ENCODE data around the gene IL15. TPM values are rescaled to one million over a fixed set of nuclear protein-coding genes. Genes with fewer than 3 reads are reported as not detected.

The IL15 gene
- total and polyA plus RNA-seq, 12 donors = 1.4 to 19.6 (median 2.0) TPM

GRCh38 chr4:141660880-141661279 lies 24.5 kb downstream of the IL15 start:
- WGBS, 2 donors = 68 to 73% methylated on average over 1 of the region's 1 CpG
- no peak for TF ChIP-seq CTCF (IDR thresholded peaks at IDR 0.05)
- intact Hi-C loops (cut with DNase I) = no loop called here
- DNase-seq (no peak), ATAC-seq (no peak)
- no peaks in the 10 kb centered on the region for H3K4me1 ChIP-seq
- H3K36me3 ChIP-seq = no peaks in the 10 kb centered on the region
- H3K27ac ChIP-seq = no peak overlapping the region
- H3K4me3 ChIP-seq = no peak overlapping the region
- H3K27me3 ChIP-seq = no peaks in the 10 kb centered on the region
- no peaks in the 10 kb centered on the region for H3K9me3 ChIP-seq

- Histone ChIP-seq H3K27ac (no peak overlapping the region), H3K9me3 (no peaks in the 10 kb centered on the region), H3K4me3 (no peak overlapping the region), H3K27me3 (no peaks in the 10 kb centered on the region), H3K36me3 (no peaks in the 10 kb centered on the region), H3K4me1 (no peaks in the 10 kb centered on the region)
- 82 to 89% methylated on average over 3 of the region's 3 CpGs for WGBS, 2 donors
- intact Hi-C loops (cut with DNase I) = no loop called here
- DNase-seq = no peak
- ATAC-seq = no peak
- TF ChIP-seq CTCF (IDR thresholded peaks at IDR 0.05) = no peak
These were observed 32.0 kb downstream of the IL15 start for GRCh38 chr4:141668200-141668910.

- DNase-seq = no peak
- no peak for ATAC-seq
- Histone ChIP-seq H3K27ac (no peak overlapping the region), H3K4me1 (no peaks in the 10 kb centered on the region), H3K27me3 (no peaks in the 10 kb centered on the region), H3K9me3 (no peaks in the 10 kb centered on the region), H3K36me3 (no peaks in the 10 kb centered on the region), H3K4me3 (no peak overlapping the region)
- 53 to 55% methylated on average over 1 of the region's 1 CpG for WGBS, 2 donors
- no peak for TF ChIP-seq CTCF (IDR thresholded peaks at IDR 0.05)
- intact Hi-C loops (cut with DNase I) = no loop called here
These were observed 33.1 kb downstream of the IL15 start for GRCh38 chr4:141669501-141669900.

- Histone ChIP-seq H3K4me3 (no peak overlapping the region), H3K9me3 (no peaks in the 10 kb centered on the region), H3K27me3 (no peaks in the 10 kb centered on the region), H3K36me3 (no peaks in the 10 kb centered on the region), H3K4me1 (no peaks in the 10 kb centered on the region), H3K27ac (no peak overlapping the region)
- 53 to 71% methylated on average over 2 of the region's 2 CpGs for WGBS, 2 donors
- DNase-seq (no peak), ATAC-seq (no peak)
- intact Hi-C loops (cut with DNase I) = no loop called here
- TF ChIP-seq CTCF (IDR thresholded peaks at IDR 0.05) = no peak
These were observed 39.0 kb downstream of the IL15 start for GRCh38 chr4:141675384-141675783.
